ENCODE measurements around the gene FAM47A. TPM values are rescaled to one million over a fixed set of nuclear protein-coding genes. Genes with fewer than 3 reads are reported as not detected.

The FAM47A gene
- total RNA-seq: not detected in 2 replicates
- 0.46 TPM in 1 of 2 replicates, not detected in the other for polyA plus RNA-seq

GRCh38 chrX:34132028-34132427, at the start of gene FAM47A:
FAM47A (minus strand) TSS chrX:34132314; CDS start chrX:34132278, 36 bp downstream.
- H3K27me3 ChIP-seq: no peaks in the 10 kb centered on the region
- no peak within 1 kb of the TSS for H3K4me3 ChIP-seq
- H3K36me3 ChIP-seq: no peaks in the 10 kb centered on the region
- no peak for DNase-seq (ENCODE audit: low read depth in 1 of 2, low spot score in 1 of 2)
- no peak within 1 kb of the TSS for H3K27ac ChIP-seq
- H3K9me3 ChIP-seq (ENCODE audit: low read depth): no peaks in the 10 kb centered on the region
- H3K4me1 ChIP-seq (ENCODE audit: low read depth): no peaks in the 10 kb centered on the region
- no peak for TF ChIP-seq CTCF (IDR thresholded peaks at IDR 0.05; ENCODE audit: low read depth, low read length)

DNA sequence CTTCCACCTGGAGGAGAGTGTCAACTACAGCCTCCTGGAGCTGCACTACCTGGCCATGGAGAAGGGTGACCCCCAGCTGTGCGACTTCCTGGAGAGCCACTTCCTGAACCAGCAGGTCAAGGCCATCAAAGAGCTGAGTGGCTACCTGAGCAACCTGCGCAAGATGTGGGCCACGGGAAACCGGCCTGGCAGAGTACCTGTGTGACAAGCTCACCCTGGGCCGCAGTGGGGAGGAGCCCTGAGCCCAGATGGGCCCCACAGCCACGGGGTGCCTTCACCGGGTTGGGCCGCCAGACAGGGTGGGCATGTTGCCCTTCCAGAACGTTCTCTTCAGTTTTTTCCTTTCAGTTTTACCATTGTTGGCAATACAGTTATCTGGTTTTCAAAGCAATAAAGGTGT, 15.2 kb upstream of the FAM47A start:
- DNase-seq (ENCODE audit: low read depth in 1 of 2, low spot score in 1 of 2): no peak
- no peaks in the 10 kb centered on the region for H3K36me3 ChIP-seq
- no peaks in the 10 kb centered on the region for H3K4me1 ChIP-seq (ENCODE audit: low read depth)
- no peaks in the 10 kb centered on the region for H3K27me3 ChIP-seq
- TF ChIP-seq CTCF (IDR thresholded peaks at IDR 0.05; ENCODE audit: low read depth, low read length): no peak
- H3K27ac ChIP-seq: no peak overlapping the region
- H3K9me3 ChIP-seq (ENCODE audit: low read depth): no peaks in the 10 kb centered on the region
- no peak overlapping the region for H3K4me3 ChIP-seq

DNA sequence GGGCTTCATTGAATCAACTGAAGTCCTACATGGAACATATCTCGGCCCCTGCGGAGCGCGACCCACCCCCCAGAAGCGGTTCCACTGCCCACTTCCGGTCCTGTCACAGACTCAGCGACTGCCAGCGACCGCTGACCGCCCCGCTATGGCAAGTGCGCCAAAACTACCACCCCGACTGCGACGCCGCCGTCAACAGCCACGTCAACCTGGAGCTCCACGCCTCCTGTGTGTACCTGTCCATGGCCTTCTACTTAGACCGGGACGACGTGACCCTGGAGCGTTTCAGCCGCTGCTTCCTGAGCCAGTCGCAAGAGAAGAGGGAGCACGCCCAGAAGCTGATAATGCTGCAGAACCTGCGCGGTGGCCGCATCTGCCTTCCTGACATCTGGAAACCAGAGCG, 14.8 kb upstream of the FAM47A start:
- H3K27ac ChIP-seq: no peak overlapping the region
- H3K9me3 ChIP-seq (ENCODE audit: low read depth): no peaks in the 10 kb centered on the region
- no peaks in the 10 kb centered on the region for H3K27me3 ChIP-seq
- no peaks in the 10 kb centered on the region for H3K36me3 ChIP-seq
- no peak overlapping the region for H3K4me3 ChIP-seq
- no peak for DNase-seq (ENCODE audit: low read depth in 1 of 2, low spot score in 1 of 2)
- H3K4me1 ChIP-seq (ENCODE audit: low read depth): no peaks in the 10 kb centered on the region
- no peak for TF ChIP-seq CTCF (IDR thresholded peaks at IDR 0.05; ENCODE audit: low read depth, low read length)

DNA sequence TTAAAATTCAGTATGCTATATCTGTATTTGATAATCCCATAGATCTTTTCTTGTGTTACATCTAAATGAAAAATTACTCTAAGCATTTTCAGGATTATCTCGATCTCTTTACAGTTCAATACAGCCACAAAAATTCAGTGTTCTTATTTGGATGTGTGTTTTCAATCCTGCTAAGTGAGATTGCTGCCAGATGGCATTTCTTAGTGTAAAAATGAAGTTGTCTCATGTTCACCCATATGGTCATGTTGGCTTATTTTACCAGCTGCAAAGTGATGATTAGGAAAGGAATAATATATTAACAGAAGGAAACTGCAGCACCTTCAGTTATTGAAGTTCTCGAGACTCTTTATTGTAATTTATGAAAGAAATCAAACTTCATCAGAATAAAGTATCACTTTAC, 12.1 kb upstream of the FAM47A start:
- Histone ChIP-seq H3K4me1 (ENCODE audit: low read depth) (no peaks in the 10 kb centered on the region), H3K9me3 (ENCODE audit: low read depth) (no peaks in the 10 kb centered on the region), H3K27ac (no peak overlapping the region), H3K36me3 (no peaks in the 10 kb centered on the region), H3K27me3 (no peaks in the 10 kb centered on the region), H3K4me3 (no peak overlapping the region)
- no peak for TF ChIP-seq CTCF (IDR thresholded peaks at IDR 0.05; ENCODE audit: low read depth, low read length)
- no peak for DNase-seq (ENCODE audit: low read depth in 1 of 2, low spot score in 1 of 2)

DNA sequence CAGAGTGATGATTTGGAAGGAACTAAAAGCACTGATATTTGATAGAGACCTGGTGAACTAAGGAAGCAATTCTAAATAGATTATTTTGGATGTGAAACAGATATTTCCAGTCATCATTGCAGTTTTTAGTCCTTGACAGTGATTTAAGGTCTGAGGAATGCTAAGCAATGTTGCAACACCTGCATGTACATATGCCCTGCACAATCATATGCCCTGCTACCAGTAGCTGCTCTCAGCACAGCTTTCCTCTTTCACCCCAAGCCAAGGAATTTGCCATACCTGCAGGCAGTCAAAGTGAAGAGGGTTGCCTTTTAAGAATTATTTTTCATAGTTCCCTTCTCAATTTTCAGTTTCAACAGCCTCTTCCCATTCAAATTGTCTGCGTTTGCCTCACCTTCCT, 8.7 kb upstream of the FAM47A start:
- Histone ChIP-seq H3K27me3 (no peaks in the 10 kb centered on the region), H3K4me1 (ENCODE audit: low read depth) (no peaks in the 10 kb centered on the region), H3K27ac (no peak overlapping the region), H3K36me3 (no peaks in the 10 kb centered on the region), H3K4me3 (no peak overlapping the region), H3K9me3 (ENCODE audit: low read depth) (no peaks in the 10 kb centered on the region)
- no peak for DNase-seq (ENCODE audit: low read depth in 1 of 2, low spot score in 1 of 2)
- no peak for TF ChIP-seq CTCF (IDR thresholded peaks at IDR 0.05; ENCODE audit: low read depth, low read length)

Measured in cardiac muscle cell (in vitro differentiated cells and primary cell).